ENCODE data around the gene RAP1A.

Gene RAP1A

GRCh38 chr1:111704776-111705175, 85.2 kb downstream of the RAP1A start:
- in situ Hi-C loops (cut with MboI; ENCODE audit: low sequenced_read_pairs, unreplicated experiment): no loop called here

GRCh38 chr1:111705841-111706240, 86.3 kb downstream of the RAP1A start:
- TF ChIP-seq CTCF (IDR thresholded peaks at IDR 0.05; ENCODE audit: borderline replicate concordance, control extremely low read depth, extremely low read depth, insufficient read depth, missing control alignments): no peak
- DNase-seq (ENCODE audit: low spot score): no peak
- in situ Hi-C loops (cut with MboI; ENCODE audit: low sequenced_read_pairs, unreplicated experiment): no loop called here

More at GRCh38 chr1:111704776-111705175, 85.2 kb downstream of the RAP1A start:
- no peak for DNase-seq (ENCODE audit: low spot score)
- TF ChIP-seq CTCF (IDR thresholded peaks at IDR 0.05; ENCODE audit: borderline replicate concordance, control extremely low read depth, extremely low read depth, insufficient read depth, missing control alignments): no peak

- no peak for DNase-seq (ENCODE audit: low spot score)
- in situ Hi-C loops (cut with MboI; ENCODE audit: low sequenced_read_pairs, unreplicated experiment): no loop called here
- no peak for TF ChIP-seq CTCF (IDR thresholded peaks at IDR 0.05; ENCODE audit: borderline replicate concordance, control extremely low read depth, extremely low read depth, insufficient read depth, missing control alignments)
Measured at GRCh38 chr1:111706921-111707320, 87.3 kb downstream of the RAP1A start.

- no peak for TF ChIP-seq CTCF (IDR thresholded peaks at IDR 0.05; ENCODE audit: borderline replicate concordance, control extremely low read depth, extremely low read depth, insufficient read depth, missing control alignments)
- in situ Hi-C loops (cut with MboI; ENCODE audit: low sequenced_read_pairs, unreplicated experiment): no loop called here
- DNase-seq (ENCODE audit: low spot score): no peak
Measured at GRCh38 chr1:111707906-111708305, 88.3 kb downstream of the RAP1A start.

GRCh38 chr1:111709986-111710385, 90.4 kb downstream of the RAP1A start:
- no peak for DNase-seq (ENCODE audit: low spot score)
- TF ChIP-seq CTCF (IDR thresholded peaks at IDR 0.05; ENCODE audit: borderline replicate concordance, control extremely low read depth, extremely low read depth, insufficient read depth, missing control alignments): no peak
- in situ Hi-C loops (cut with MboI; ENCODE audit: low sequenced_read_pairs, unreplicated experiment): no loop called here

GRCh38 chr1:111716333-111716732, 96.7 kb downstream of the RAP1A start:
- DNase-seq (ENCODE audit: low spot score): no peak
- in situ Hi-C loops (cut with MboI; ENCODE audit: low sequenced_read_pairs, unreplicated experiment): no loop called here
- no peak for TF ChIP-seq CTCF (IDR thresholded peaks at IDR 0.05; ENCODE audit: borderline replicate concordance, control extremely low read depth, extremely low read depth, insufficient read depth, missing control alignments)

GRCh38 chr1:111717450-111717849, 97.9 kb downstream of the RAP1A start:
- in situ Hi-C loops (cut with MboI; ENCODE audit: low sequenced_read_pairs, unreplicated experiment): no loop called here
- TF ChIP-seq CTCF (IDR thresholded peaks at IDR 0.05; ENCODE audit: borderline replicate concordance, control extremely low read depth, extremely low read depth, insufficient read depth, missing control alignments): no peak

More at GRCh38 chr1:111717450-111717849, 97.9 kb downstream of the RAP1A start:
- DNase-seq (ENCODE audit: low spot score): no peak

All from GM13976 (cell line).